OCI-LY7 (cell line): ENCODE results near the gene NSMF. TPM values are rescaled to one million over a fixed set of nuclear protein-coding genes. Genes with fewer than 3 reads are reported as not detected.

Experiments
- BruUV-seq: library from RNA; stranded (reverse); fragments of 400-500 nt; replicated peaks from 2 replicates; lab custom pipeline; 2021; lab: Mats Ljungman, UMichigan
- CTCF ChIA-PET: fragments of 300-600 bp; sonication (Branson Sonifier 250); formaldehyde crosslinking; loops from one replicate; lab custom pipeline; 2022; ENCODE audit warnings: antibody characterized with exemption; ENCODE audit not compliant: unreplicated experiment; lab: Charles Lee
- POLR2A ChIA-PET: fragments of 300-600 bp; sonication (Branson Sonifier 250); formaldehyde crosslinking; loops from one replicate; lab custom pipeline; 2022; ENCODE audit warnings: antibody characterized with exemption; lab: Charles Lee
- DNase-seq: peaks from one replicate; pipeline ENCODE4 v3.0.0-alpha.2; 2015; ENCODE audit warnings: low spot score
- H2AFZ ChIP-seq: fragments of 200-600 bp; sonication (generic), shearing (Covaris generic); 2 replicates; pipeline ENCODE4 v1.6.1; 2014; ENCODE audit warnings: mild to moderate bottlenecking, antibody characterized with exemption, low read length, moderate library complexity
- H3K27ac ChIP-seq: fragments of 200-600 bp; sonication (generic); 2 replicates; pipeline ENCODE4 v1.5.1; 2014; ENCODE audit warnings: mixed run types, low read depth, mild to moderate bottlenecking, moderate library complexity, low read length, inconsistent platforms; ENCODE audit not compliant: poor library complexity, severe bottlenecking
- H3K36me3 ChIP-seq: fragments of 200-600 bp; sonication (generic); 2 replicates; pipeline ENCODE4 v1.6.1; 2014; ENCODE audit warnings: mild to moderate bottlenecking, antibody characterized with exemption, low read length, moderate library complexity, mixed read lengths; ENCODE audit not compliant: insufficient read depth
- H3K4me1 ChIP-seq: fragments of 200-600 bp; sonication (generic); 2 replicates; pipeline ENCODE4 v1.5.1; 2014; ENCODE audit warnings: mild to moderate bottlenecking, low read length; ENCODE audit not compliant: insufficient read depth, poor library complexity, severe bottlenecking
- H3K4me2 ChIP-seq: fragments of 200-600 bp; sonication (generic); 2 replicates; pipeline ENCODE4 v1.6.1; 2014; ENCODE audit warnings: mild to moderate bottlenecking, low read length
- H3K4me3 ChIP-seq: fragments of 200-600 bp; sonication (generic); 2 replicates; pipeline ENCODE4 v1.5.1; 2014; ENCODE audit warnings: mild to moderate bottlenecking, low read depth, low read length; ENCODE audit not compliant: poor library complexity, severe bottlenecking
- H3K79me2 ChIP-seq: fragments of 200-600 bp; sonication (generic); 2 replicates; pipeline ENCODE4 v1.6.1; 2016; ENCODE audit warnings: low read depth, mild to moderate bottlenecking, low read length, moderate library complexity, mixed read lengths; ENCODE audit not compliant: insufficient read depth
- H3K9me2 ChIP-seq: fragments of 200-600 bp; sonication (generic); 2 replicates; pipeline ENCODE4 v1.6.1; 2016; ENCODE audit warnings: mild to moderate bottlenecking, low read length, mixed read lengths; ENCODE audit not compliant: insufficient read depth
- H3K9me3 ChIP-seq: fragments of 200-600 bp; sonication (generic); 2 replicates; pipeline ENCODE4 v1.6.1; 2014; ENCODE audit warnings: mild to moderate bottlenecking, mixed run types, low read length, mixed read lengths
- H4K20me1 ChIP-seq: fragments of 200-600 bp; sonication (generic); 2 replicates; pipeline ENCODE4 v1.6.1; 2014; ENCODE audit warnings: mild to moderate bottlenecking, antibody characterized with exemption, low read length, moderate library complexity, mixed read lengths; ENCODE audit not compliant: insufficient read depth
- EZH2phosphoT487 ChIP-seq: fragments of 200-600 bp; sonication (generic); IDR thresholded peaks from 2 replicates; pipeline ENCODE4 v1.6.1; 2018; ENCODE audit warnings: low read depth, borderline replicate concordance, mild to moderate bottlenecking, mixed run types, antibody characterized with exemption, low read length, moderate library complexity, mixed read lengths
- intact Hi-C: fragments of 100-400 bp; cut with micrococcal nuclease; formaldehyde crosslinking; loops from one replicate; pipeline ENCODE4 v1.10.0; 2022; ENCODE audit not compliant: unreplicated experiment
- total RNA-seq, 2 experiments: library from RNA; depleted of rRNA in 1 of 2; stranded (reverse); fragments of >200 nt in 1 of 2; shearing (Covaris generic) in 1 of 2; gene quantifications; 2 replicates each; pipeline ENCODE4 v1.2.3, GENCODE V29; 2014 to 2022
- TF ChIP-seq, protein P1 (sequence below): fragments of 200-600 bp; sonication (generic); conservative IDR thresholded peaks from 2 replicates; pipeline ENCODE4 v1.5.1; 2014; ENCODE audit warnings: mild to moderate bottlenecking, antibody characterized with exemption, low read length, moderate library complexity, mixed read lengths

The NSMF gene
- total RNA-seq, 2 experiments from 2014 or later = 20.3 to 29.8 TPM

DNA sequence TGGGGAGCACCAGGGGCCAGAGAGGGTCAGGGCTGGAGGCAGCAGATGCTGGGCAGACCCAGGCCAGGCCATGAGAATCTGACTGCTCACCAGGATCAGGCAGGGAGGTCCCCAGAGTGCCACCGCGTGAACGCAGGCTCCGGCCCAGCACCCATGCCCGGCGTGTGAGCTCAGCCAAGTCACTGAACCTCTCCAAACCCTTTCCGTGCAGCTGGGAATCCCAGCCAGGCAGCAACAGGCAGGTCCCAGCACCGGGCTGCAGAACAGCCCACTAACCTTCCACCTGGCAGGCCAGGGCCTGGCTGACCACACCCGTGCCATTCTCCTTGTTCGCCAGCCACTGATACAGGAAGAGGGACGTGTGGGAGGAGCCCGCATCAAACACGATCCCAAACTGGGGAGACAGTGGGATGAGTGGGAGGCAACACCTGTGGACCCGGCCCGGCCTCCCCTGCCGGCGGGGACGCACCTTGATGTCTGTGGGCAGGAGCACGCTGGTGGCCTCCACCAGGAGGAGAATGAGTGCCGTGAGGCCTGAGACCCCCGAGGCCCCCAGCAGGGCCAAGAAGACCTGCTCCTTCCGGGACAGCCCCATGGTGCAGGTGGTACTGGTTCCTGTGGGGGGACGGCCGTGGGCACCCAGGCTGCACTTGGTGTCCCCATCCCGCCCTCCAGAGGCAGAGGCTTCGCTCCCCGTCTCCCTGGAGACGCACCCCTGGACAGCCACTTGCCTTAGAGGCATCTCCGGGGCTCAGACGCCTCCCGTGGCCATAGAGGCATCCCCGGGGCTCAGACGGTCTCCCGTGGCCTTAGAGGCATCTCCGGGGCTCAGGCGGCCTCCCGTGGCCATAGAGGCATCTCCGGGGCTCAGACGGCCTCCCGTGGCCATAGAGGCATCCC lies 21.2 kb downstream of the NSMF start:
- Histone ChIP-seq H3K4me2 (no peak overlapping the region), H3K27ac (no peak overlapping the region), H3K79me2 (no peaks in the 10 kb centered on the region), H3K36me3 (no peaks in the 10 kb centered on the region), H3K4me1 (no peaks in the 10 kb centered on the region), H3K9me2 (no peaks in the 10 kb centered on the region), H3K9me3 (no peaks in the 10 kb centered on the region), H2AFZ (no peak overlapping the region), H3K4me3 (no peak overlapping the region), H4K20me1 (no peaks in the 10 kb centered on the region; the same call in 1 of the 2 replicates)
- DNase-seq = no peak
- BruUV-seq = no TSS peak
- ChIA-PET POLR2A (no interaction called here), CTCF (interaction anchor here (0.5 kb wide), 1 partner anchor 200 kb away, joined by 3 read pairs; no protein-coding TSS in a partner anchor)
- intact Hi-C loops = no loop called here
- TF ChIP-seq, protein P1, sequence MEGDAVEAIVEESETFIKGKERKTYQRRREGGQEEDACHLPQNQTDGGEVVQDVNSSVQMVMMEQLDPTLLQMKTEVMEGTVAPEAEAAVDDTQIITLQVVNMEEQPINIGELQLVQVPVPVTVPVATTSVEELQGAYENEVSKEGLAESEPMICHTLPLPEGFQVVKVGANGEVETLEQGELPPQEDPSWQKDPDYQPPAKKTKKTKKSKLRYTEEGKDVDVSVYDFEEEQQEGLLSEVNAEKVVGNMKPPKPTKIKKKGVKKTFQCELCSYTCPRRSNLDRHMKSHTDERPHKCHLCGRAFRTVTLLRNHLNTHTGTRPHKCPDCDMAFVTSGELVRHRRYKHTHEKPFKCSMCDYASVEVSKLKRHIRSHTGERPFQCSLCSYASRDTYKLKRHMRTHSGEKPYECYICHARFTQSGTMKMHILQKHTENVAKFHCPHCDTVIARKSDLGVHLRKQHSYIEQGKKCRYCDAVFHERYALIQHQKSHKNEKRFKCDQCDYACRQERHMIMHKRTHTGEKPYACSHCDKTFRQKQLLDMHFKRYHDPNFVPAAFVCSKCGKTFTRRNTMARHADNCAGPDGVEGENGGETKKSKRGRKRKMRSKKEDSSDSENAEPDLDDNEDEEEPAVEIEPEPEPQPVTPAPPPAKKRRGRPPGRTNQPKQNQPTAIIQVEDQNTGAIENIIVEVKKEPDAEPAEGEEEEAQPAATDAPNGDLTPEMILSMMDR = no peak
- TF ChIP-seq EZH2phosphoT487 = no peak

DNA sequence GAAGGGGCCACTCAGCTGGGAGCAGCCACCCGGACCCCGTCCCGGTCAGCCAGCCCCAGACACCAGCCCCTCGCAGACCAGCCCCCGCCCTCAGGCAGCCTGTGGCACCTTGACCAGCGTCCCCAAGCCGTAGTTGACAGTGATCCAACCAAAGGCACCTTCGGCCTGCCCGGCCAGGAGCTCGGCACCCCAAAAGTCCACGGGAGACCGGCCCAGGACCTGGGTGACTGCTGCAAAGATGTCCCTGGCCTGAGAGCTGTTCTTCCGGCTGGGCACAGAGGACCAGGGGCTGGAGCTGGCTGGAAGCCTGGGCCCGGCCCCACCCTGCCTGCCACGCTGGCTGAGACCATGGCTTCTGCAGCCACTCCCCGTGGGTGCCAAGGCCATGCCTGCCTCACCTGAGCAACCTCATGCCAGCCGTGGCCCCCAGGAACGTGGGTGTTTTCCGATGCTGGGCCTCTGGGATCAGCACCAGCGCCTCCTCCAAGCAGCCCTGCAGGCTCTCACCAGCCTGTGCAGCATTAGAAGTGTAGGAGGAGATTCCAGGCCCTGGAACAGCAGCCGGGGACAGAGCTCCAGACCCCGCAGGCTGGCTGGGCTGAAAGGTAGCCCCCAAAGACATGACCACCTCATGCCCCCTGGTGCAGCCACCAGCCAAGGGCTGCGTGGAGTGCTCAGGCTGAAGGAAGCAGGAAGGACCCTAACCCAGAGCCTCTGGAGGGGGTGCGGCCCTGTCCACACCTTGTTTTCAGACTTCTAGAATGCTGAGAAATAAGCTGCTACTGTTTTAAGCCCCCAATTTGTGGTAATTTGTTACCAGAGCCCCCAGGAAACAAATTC lies 22.2 kb downstream of the NSMF start:
- Histone ChIP-seq H3K27ac (no peak overlapping the region), H3K79me2 (no peaks in the 10 kb centered on the region), H2AFZ (no peak overlapping the region), H3K9me2 (no peaks in the 10 kb centered on the region), H4K20me1 (no peaks in the 10 kb centered on the region; the same call in 1 of the 2 replicates), H3K4me2 (no peak overlapping the region), H3K4me3 (no peak overlapping the region), H3K4me1 (no peaks in the 10 kb centered on the region), H3K36me3 (no peaks in the 10 kb centered on the region), H3K9me3 (no peaks in the 10 kb centered on the region)
- no peak for DNase-seq
- intact Hi-C loops = no loop called here
- TF ChIP-seq, protein P1 = no peak
- no peak for TF ChIP-seq EZH2phosphoT487
- no TSS peak for BruUV-seq
- POLR2A ChIA-PET = no interaction called here
- CTCF ChIA-PET = interaction anchor here (0.5 kb wide), 1 partner anchor 199 kb away, joined by 3 read pairs; no protein-coding TSS in a partner anchor
